ENCODE measurements around the gene BRPF1. TPM values are rescaled to one million over a fixed set of nuclear protein-coding genes. Genes with fewer than 3 reads are reported as not detected.

BRPF1 gene
- polyA plus RNA-seq, 1 donor = 11.7 TPM

GRCh38 chr3:9701006-9701405, 30.5 kb upstream of the BRPF1 start:
- no peak for DNase-seq (ENCODE audit: low read depth)

- no peak for DNase-seq (ENCODE audit: low read depth)
Measured at GRCh38 chr3:9701711-9702110, 29.8 kb upstream of the BRPF1 start.

GRCh38 chr3:9703240-9703639, 28.3 kb upstream of the BRPF1 start:
- DNase-seq (ENCODE audit: low read depth) = no peak

- DNase-seq (ENCODE audit: low read depth) = no peak
Measured at GRCh38 chr3:9703736-9704346, 27.7 kb upstream of the BRPF1 start, which contains the start of gene CPNE9. Gene CPNE9 (plus strand): TSS chr3:9703833. CDS start chr3:9703997, 164 bp downstream.

GRCh38 chr3:9704347-9705322, 26.9 kb upstream of the BRPF1 start:
- DNase-seq (ENCODE audit: low read depth) = no peak

- DNase-seq (ENCODE audit: low read depth) = no peak
Measured at GRCh38 chr3:9710174-9710739, 21.3 kb upstream of the BRPF1 start.

GRCh38 chr3:9712415-9712814, 19.1 kb upstream of the BRPF1 start:
- DNase-seq (ENCODE audit: low read depth) = no peak

- no peak for DNase-seq (ENCODE audit: low read depth)
Measured at GRCh38 chr3:9713142-9713541, 18.4 kb upstream of the BRPF1 start.

GRCh38 chr3:9715136-9715535, 16.4 kb upstream of the BRPF1 start:
- no peak for DNase-seq (ENCODE audit: low read depth)

- DNase-seq (ENCODE audit: low read depth) = peak; percentile 38
Measured at GRCh38 chr3:9715764-9716437, 15.6 kb upstream of the BRPF1 start.

- no peak for DNase-seq (ENCODE audit: low read depth)
Measured at GRCh38 chr3:9716801-9717555, 14.6 kb upstream of the BRPF1 start.

GRCh38 chr3:9717563-9717962, 14.0 kb upstream of the BRPF1 start:
- DNase-seq (ENCODE audit: low read depth) = no peak

- no peak for DNase-seq (ENCODE audit: low read depth)
Measured at GRCh38 chr3:9718118-9718517, 13.4 kb upstream of the BRPF1 start.

- no peak for DNase-seq (ENCODE audit: low read depth)
Measured at GRCh38 chr3:9721015-9721699, 10.4 kb upstream of the BRPF1 start.

- DNase-seq (ENCODE audit: low read depth) = no peak
Measured at GRCh38 chr3:9721700-9722060, 9.9 kb upstream of the BRPF1 start.

GRCh38 chr3:9725775-9726515, 5.6 kb upstream of the BRPF1 start:
- DNase-seq (ENCODE audit: low read depth) = no peak

GRCh38 chr3:9727041-9727595, 4.4 kb upstream of the BRPF1 start:
- no peak for DNase-seq (ENCODE audit: low read depth)

GRCh38 chr3:9727743-9728142, 3.8 kb upstream of the BRPF1 start:
- no peak for DNase-seq (ENCODE audit: low read depth)

GRCh38 chr3:9729419-9729818, 2.1 kb upstream of the BRPF1 start:
- DNase-seq (ENCODE audit: low read depth) = no peak

All from forelimb muscle (tissue), 1 donor.